GM18868 (cell line): ENCODE results near the gene FAAP100.

Source experiments
- ATAC-seq: cut with Tn5 transposase; IDR thresholded peaks from one replicate; pipeline ENCODE4 v1.9.1; 2021; ENCODE audit warnings: mild to moderate bottlenecking, moderate library complexity; ENCODE audit not compliant: unreplicated experiment

The FAAP100 gene

DNA sequence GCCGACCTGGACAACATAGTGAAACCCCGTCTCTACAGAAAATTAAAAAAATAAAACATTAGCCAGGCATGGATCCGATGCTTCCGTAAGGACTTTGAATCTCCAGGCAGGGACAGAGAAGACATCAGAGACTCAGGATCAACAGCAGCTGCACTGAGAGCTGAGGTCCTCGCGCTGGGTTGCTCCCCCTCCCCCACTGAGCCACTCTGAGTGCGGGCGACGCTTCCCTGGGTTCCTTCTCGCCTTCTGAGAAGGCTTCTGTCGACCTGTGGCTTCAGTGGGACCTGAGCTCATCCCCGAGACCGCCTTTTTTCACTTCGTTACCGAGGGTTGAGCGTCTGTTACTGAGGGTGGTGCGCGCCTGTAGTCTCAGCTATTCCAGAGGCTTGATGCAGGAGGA lies 60.0 kb downstream of the FAAP100 start:
- no peak for ATAC-seq

DNA sequence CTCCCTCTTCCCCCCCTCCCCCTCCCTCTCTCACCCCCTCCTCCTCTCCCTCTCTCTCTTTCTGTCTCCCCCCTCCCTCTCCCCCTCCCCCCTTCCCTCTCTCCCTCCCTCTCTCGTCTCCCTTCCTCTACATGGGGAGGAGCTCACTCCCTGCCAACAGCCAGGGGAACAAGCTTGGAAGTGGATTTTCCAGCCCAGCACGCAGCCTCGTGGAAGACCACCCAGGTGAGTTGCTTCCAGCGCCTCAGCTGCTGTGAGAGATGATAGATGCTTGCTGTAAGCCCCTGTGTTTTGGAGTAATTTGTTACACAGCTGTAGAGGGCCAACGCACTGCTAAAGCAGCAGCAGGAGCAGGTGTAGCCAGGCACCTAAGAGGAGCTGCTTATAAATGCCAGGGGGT lies 60.4 kb downstream of the FAAP100 start:
- ATAC-seq: no peak

DNA sequence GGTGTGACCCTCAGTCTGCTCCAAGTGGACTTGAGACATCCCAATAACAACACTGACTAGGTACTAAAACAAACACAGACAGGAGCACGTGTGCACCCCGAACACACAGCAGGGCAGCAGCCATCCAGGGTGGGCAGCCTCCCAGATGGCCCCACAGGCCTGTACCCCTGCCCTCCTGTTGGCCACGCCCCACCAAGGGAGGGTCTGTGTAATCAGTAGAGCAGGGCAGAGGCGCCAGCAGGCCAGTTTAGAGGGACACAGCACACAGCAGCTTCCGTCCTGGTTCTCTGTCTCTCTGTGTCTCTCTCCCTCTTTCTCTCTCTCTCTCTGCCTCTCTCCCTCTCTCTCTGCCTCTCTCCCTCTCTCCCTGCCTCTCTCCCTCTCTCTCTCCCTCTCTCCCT lies 61.0 kb downstream of the FAAP100 start:
- ATAC-seq: no peak

DNA sequence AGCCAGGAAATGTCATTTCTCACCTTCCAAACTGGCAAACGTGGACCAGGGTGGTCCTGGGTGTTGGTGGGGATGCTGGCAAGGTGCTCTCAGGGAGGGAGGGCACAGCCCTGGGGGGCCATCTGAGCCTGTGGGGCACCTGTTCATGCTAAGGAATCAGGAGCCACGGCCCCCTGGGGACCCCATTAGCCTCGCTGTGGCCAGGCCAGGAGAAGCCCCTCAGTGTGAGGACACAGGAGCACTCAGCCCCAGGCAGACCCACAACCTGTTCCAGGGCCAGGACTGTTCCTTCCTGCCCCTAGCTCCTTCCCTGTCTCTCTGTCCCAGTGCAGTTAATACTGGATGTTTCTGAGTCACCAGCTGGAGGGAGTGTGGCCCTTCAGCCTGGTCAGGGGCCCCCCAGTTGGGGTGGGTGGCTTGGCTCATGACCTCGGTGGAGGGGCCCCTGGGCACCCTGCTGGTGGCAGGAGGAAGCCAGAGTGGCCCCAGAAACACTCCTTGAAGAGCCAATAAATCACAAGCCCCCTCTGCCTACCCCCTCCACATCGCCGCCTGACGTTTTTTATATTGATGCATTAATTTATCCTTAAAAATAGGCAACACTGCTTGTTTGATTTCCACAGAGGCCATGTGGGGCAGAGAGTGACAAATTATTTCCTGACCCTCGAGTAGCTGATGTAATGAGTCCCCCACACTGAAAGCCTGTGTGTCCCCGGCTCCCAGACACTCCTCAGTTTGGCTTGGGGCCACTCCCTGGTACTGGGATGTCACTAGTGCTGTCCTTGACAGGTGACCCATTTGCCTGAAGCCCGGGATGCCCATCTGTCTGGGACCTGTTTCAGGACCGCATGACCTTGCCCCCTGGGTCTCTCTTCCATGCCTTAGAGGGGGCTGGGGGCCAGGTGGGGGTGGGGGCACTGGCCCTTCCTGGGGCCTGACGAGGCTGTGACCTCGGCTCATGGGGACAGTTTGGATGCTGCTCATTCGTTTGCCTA lies 61.9 kb downstream of the FAAP100 start:
- no peak for ATAC-seq
